ENCODE data around the gene PFDN1. TPM values are rescaled to one million over a fixed set of nuclear protein-coding genes. Genes with fewer than 3 reads are reported as not detected.

The PFDN1 gene
- total RNA-seq, result 99.4 and 101 TPM in 2 replicates

GRCh38 chr5:140302786-140303639 lies at the start of gene PFDN1:
PFDN1 (minus strand) TSS chr5:140303101; CDS start chr5:140303073, 28 bp downstream.

GRCh38 chr5:140346348-140347221 lies 43.7 kb upstream of the PFDN1 start, which contains the start of gene HBEGF:
HBEGF (minus strand) TSS chr5:140346603; CDS start chr5:140346328, 275 bp downstream.

Other genes with a start within 250 kb of the PFDN1 start
- 6.1 and 6.6 TPM in 2 replicates for gene PURA, start 189.0 kb downstream of the PFDN1 start, total RNA-seq
- 0.87 and 1.9 TPM in 2 replicates for gene IGIP, start 177.2 kb downstream of the PFDN1 start, total RNA-seq
- gene CYSTM1, start 127.9 kb downstream of the PFDN1 start, total RNA-seq, result 81.1 and 84.3 TPM in 2 replicates
- 55.2 and 168 TPM in 2 replicates for gene HBEGF, start 43.5 kb upstream of the PFDN1 start, total RNA-seq
- not detected in 2 replicates for gene SLC4A9, start 57.1 kb upstream of the PFDN1 start, total RNA-seq
- gene ANKHD1, start 98.7 kb upstream of the PFDN1 start, total RNA-seq, result 30.6 and 31.5 TPM in 2 replicates
- 6.4 and 7.2 TPM in 2 replicates for gene EIF4EBP3, start 244.6 kb upstream of the PFDN1 start, total RNA-seq

All from hair follicular keratinocyte (primary cell).